NCI-H2081 (cell line): ENCODE measurements around the gene UTF1.
"Not testable (repeated sequence)": the region's sequence is repeated elsewhere in the genome, so short reads cannot be mapped to it uniquely, and the experiment has no call there.

Source experiments
- DNase-seq, 2 experiments: peaks; one replicate each; lab custom pipeline; 2025; lab: John Stamatoyannopoulos, UW

The UTF1 gene

DNA sequence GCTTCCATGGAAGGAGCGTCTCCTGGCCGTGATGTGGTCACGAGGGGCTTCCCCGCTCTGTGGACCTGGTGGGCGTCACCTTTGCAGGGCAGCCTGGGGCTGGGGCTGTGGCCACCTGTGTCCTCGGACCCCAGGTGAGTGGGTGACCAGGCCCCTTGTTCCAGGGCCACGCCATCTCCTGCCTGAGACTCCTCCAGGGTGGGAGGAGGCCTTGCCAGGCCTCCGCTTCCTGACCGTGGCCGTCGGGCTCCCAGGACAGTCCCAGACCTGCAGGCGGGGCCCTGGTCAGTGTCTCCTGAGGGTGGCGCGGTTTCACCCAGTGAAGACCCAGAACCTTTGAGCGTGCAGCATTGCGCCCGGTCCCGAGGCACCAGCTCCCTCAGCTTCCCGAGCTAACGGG, 20.4 kb upstream of the UTF1 start:
- no peak for DNase-seq

DNA sequence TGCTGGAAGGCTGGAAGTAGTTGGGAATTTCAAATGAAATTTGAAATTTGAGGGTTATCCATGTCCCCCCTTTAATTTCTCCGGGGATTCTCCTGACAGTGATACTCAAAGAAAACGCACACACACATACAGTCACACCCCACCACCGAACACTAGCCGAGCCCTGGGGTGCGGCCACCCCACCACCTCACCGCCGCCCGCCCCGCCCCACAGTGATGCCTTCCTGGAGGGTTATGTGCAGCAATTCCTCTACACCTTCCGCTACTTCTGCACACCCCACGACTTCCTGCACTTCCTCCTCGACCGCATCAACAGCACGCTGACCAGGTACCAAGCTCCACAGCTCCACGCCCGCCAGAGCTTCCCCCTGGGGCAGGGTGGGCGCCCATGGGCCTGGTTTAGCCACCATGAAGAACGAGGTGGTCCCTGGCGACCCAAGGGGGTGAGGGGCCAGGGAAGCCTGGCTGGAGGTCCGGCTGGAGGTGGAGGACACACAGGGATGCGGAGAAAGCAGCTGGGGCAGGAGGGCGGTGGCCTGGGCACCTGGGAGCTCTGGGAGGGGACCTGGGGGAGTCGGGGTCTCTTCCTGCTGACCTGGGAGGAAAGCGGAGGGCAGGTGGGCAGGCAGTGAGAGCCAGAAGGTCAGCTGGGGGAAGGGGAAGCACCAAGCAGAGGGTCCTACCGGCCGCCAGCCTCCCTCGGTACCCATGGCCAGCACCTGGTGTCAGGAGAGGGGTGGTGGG, 19.4 kb upstream of the UTF1 start:
- no peak for DNase-seq

DNA sequence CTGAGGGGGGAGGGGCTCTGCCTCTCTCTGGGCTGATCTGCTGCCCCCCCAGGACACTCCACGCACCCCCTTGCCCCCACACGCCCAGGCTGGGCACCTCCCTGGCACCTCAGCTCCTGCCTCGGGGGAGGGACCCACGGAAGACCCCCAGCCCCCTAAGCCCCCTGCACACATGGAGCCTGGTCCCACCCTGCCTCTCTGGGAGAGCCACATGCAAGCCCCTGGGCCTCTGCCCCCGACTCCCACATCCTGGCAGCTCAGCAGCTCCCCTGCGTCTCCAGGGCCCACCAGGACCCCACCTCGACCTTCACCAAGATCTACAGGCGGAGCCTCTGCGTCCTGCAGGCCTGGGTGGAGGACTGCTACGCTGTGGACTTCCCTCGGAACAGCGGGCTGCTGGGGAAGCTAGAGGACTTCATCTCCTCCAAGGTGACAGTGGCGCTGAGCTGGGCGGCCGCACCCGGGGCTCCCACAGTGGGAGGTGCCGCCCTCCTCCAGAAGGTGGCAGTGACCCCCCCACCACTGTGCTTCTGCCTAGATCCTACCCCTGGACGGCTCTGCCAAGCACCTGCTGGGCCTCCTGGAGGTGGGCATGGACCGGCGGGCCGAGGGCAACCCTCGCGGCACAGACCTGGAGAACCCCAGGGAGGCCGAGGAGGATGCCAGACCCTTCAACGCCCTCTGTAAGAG, 18.7 kb upstream of the UTF1 start:
- DNase-seq: no peak

DNA sequence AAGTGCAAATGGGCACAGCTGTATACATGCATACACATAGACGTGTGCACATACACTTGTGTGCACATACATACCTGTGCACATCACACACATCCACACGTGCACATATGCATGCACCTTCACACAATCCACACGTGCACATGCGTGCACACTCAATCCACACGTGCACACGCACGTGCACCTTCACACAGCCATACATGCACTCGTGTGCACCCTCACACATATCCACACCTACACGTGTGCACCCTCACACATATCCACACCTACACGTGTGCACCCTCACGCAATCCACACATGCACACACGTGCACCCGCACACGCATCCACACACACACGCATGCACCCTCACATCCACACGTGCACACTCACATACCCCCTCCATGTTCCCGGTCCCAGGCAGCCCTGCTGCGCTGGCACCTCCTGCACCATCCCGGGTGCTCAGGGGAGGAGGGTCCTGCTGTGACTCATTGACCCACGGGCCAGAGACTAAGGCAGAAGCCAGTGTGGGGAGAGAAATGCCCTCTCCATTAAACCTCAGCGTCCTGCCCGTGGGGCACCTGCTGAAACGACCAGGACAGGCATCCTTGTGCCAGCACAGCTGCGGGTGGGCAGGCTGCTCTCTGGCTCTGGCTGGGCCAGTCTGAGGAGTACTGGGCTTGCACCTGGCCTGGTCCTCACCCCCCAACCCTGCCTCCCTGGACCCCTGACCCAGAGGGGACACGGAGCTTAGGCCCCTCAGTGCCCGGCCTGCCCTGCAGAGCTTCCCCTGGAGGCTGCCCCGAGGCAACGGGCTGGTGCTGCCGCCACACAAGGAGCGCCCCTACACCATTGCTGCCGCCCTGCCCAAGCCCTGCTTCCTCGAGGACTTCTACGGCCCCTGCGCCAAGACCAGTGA, 17.8 kb upstream of the UTF1 start:
- no peak for DNase-seq

DNA sequence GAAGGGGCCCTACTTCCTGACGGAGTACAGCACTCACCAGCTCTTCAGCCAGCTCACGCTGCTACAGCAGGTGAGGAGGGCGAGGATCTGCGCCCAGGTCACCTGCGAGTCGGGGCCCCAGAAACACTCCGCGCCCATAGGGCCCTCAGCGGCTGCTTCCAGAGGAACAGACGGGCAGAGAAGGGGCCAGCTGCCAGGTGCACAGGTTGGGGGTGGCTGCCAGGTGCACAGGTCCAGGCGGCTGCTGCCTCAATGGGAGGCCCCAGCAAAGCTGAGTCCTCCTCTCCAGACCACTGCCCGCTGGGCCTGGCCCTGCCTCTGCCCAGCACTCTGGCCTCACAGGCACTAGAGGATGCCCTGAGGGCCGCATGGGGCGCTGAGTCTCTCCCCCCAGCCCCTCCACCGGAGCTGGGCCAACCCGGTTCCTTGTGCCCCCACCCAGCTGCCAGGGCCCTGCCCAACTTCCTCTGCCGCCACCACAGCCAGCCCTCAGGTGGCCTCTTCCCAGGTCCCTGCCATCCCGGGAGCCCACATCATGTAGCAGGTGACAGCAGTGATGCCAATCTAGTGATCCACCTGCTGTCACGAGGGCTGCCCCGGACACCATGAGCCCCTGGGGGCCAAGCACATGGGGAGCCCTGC, 17.0 kb upstream of the UTF1 start:
- DNase-seq: no peak

DNA sequence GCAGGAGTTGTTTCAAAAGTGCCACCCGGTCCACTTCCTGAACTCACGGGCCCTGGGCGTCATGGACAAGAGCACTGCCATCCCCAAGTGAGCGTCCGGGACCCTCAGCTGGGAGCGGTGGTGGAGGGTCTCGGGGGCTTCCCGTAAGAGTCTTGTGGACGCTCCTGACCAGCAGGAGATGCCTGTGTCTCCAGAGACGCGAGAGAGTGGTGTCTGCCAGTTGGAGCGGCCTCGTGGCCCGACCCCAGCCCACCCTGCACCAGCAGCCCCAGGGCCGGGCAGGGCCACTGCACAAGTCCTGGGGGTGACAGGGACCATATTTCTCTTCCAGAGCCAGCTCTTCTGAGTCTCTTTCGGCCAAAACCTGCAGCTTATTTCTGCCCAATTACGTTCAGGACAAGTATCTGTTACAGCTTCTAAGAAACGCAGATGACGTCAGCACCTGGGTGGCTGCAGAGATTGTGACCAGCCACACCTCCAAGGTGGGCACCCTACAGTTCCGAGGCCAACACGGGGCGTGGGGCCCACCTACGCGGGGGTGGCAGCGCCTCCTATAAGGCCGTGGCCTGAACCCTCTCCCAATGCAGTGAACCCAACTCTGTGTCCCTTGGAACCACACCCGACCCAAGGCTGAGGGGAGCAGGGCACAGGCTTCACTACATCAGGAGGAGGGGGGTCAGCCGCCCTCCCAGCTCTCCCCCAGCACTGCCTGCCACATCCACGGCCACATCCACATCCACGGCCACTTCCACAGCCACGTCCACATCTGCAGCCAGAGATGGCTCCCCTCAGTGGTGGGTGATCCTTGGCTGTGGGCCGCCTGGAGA, 16.2 kb upstream of the UTF1 start:
- no peak for DNase-seq

DNA sequence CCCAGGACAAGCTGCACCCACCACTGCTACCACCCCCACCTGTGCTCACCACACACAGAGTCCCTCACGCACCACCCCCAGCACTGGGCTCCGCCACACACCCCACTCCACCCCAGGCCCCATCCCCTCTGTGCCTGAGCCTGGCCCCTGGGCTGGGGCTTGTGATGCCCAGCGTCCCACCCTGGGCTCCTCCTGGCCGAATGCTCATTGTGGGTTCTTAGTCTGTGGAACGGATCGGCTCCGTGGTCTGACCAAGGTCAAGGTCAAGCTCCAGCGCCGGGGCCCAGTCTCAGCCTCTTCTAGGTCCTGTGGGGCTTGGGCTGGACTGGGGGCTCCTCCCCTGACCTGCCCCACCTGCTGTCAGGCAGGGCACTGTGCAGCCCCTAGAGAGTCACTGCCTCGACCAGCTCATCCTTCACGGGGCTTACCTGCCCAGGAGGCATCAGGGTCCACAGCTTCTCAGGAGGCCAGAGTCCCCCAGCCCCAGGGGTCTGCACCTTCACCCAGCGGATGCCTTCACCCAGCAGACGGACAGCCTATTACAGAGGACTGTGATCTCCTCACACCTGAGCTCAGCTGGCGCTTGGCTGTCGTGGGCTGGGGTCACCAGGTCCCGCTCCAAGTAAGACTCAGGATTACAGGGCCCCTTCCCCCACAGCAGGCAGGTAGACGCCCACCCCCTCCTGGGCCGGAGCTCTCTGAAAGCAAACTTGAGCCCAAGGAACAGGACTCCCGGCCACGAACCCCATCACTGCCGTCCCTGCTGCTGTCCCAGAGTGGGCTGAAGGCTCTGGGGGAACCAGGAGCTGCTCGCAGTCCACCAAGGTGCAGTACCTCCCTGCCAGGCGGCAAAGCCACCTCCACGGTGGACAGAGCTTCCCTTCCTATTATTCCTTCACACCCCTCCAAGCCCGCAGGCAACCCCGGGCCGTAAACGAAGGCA, 15.3 kb upstream of the UTF1 start:
- DNase-seq: no peak

DNA sequence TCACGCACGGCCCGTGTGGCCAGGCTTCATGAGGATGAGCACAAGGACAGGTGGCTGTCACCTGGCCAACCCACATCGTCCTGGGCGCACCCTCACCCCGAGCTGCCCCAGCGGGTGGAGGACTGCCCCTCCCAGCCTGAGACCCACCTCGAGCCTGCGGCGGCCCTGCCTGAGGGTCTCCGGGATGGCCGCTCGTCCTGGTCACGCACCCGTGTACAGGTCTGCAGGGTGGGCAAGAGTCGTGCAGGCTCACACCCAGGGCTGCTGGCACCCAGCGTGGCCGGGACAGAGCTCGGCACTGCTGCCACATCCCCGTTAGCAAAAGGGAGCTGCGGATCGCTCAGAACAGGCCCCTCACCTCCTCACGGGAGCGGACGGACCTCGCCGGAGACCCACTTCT, 14.4 kb upstream of the UTF1 start:
- no peak for DNase-seq

DNA sequence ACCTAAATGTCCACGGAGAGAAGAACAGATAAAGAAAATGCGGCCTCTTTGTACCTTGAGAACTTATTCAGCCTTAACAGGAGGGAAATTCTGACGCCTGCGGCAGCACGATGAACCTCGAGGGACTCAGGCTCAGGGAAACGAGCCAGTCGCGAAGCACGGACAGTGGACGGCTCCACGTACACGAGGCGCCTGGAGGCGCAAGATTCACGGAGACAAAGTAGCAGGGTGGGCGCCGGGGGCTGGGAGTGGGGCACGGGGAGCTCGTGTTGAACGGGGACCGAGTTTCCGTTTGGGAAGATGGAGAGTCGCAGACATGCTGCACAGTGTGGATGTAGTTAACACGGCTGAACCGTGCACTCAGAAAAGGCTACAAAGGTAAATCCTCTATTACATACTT, 13.2 kb upstream of the UTF1 start:
- no peak for DNase-seq

DNA sequence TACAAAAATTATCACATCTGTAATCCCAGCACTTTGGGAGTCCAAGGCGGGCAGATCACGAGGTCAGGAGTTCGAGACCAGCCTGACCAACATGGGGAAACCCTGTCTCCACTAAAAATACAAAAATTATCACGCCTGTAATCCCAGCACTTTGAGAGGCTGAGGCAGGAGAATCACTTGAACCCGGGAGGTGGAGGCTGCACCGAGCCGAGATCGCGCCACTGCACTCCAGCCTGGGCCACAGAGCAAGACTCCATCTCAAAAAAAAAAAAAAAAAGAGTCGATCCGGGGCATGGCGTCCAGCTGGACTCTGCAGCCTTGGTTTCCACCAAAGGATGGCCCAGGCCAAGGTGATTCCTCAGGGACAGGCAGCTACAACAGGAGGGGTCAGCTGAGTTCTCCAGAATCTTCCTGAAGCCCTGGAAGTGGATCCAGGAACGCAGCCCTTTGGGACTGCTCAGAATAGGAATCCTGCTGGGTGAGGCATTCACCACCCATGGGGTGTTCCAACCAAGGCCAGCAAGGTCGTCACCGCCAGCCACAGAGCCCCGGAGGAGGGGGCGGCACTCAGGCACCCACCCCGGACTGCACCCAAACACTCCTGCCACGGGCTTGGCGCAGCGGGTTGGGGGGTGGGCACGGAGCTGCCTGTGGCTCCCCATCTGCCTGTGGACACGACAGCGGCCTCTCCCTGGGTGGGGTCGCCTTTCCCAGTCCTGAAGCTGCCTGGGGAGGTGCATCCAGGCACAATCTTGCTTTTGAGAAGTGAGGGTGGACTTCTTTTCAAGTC, 12.0 kb upstream of the UTF1 start:
- DNase-seq: no peak

DNA sequence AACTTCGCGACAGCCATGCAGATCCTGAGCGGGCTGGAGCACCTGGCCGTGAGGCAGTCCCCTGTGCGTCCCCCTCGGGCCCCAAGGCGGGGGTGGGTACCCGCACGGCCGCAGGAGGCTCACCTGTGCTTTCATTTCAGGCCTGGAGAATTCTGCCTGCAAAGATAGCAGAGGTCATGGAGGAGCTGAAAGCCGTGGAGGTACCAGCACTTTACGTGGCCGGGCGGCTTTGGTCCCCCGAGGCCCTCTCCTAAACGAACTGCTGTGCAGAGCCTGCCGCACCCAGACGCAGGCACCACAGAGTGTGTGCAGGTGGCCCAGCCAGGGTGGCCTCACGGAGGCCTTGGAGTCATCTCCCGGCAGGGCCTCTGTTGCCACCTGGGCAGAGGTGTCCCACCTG, 11.1 kb upstream of the UTF1 start:
- DNase-seq: no peak

DNA sequence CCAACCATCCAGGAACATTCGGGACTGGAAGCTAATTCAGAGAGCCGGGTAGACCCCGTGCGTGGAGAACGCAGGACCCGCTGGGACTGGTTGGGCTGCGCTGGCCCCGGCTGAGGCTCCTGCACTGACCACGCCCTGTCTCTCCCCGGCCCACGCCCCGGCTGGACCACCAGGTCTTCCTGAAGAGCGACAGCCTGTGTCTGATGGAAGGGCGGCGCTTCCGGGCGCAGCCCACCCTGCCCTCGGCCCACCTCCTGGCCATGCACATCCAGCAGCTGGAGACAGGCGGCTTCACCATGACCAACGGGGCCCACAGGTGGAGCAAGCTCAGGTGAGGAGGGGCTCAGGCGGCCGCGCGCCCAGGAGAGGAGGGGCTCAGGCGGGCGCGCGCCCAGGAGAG, 10.2 kb upstream of the UTF1 start:
- DNase-seq: no peak

DNA sequence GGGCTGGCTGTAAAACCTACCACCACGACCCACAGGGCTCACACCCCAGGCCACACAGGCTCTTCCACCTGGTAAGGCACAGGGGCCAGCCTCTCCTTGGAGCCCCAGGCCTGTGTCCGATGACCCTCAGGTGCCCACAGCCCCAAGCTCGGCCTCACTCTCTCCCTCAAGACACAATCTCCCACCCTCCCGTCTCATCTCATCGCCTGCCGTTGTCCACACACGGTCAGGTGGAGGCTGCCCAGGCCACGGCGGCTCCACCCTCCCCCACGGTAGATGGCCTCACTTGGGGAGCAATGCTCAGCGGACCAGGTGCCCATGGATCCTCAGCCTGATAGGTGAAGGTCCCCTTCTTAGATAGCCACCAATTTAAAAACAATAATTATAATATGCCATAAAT, 8.7 kb upstream of the UTF1 start:
- no peak for DNase-seq

DNA sequence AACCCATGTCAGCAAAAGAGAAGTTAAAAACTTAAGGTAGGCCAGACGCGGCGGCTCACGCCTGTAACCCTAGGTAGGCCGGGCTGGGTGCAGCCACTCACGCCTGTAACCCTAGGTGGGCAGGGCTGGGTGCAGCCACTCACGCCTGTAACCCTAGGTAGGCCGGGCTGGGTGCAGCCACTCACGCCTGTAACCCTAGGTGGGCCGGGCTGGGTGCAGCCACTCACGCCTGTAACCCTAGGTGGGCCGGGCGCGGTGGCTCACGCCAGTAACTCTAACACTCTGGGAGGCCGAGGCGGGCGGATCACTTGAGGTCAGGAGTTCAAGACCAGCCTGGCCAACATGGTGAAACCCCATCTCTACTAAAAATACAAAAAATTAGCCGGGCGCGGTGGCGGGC, 8.3 kb upstream of the UTF1 start:
- DNase-seq: not testable (repeated sequence)

DNA sequence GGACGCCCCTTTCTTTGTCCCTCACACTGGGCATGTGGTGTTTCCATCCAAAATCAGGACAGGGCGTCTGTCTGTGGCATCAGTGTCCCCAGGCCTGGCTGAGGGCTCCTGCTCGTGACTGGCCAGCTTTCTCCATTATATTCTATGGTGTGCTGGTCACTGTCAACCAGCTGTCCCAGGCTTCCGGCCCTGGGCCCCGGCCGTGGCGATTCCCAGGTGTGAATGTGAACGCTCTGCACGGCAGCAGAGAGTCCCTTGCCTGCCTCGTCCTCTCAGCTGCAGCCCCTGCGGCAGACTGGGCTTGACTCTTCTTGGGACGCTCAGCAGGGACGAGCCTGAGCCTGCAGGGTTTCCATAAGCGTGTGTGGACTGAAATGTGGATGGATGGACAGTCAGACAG, 5.9 kb upstream of the UTF1 start:
- no peak for DNase-seq

DNA sequence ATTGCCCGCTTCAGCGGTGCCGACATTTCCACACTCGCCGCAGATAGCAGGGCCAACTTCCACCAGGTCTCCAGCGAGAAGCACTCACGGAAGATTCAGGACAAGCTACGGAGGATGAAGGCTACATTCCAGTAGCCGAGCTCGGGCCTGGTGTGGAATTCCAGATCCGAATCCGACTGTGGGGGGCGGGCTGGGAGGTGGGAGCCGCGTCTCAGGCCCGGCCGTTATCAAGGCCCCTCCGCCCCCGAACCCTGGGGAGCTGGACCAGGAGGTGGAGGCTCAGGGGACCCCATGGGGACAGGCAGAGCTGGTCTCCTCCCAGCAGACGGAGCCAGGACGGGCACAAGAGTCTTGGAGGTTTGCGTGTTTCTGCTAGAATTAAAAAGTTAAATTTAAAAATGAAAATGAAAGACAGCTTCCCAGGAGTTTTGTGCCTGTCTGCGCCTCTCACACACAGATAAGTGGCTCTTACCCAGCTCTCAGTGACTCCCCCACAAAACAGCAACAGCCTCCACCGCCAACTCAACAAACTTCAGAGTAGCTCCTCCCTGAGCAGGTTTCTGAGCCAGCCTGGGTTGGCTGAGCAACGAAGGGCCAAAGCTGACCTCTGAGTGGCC, 5.2 kb upstream of the UTF1 start:
- no peak for DNase-seq

DNA sequence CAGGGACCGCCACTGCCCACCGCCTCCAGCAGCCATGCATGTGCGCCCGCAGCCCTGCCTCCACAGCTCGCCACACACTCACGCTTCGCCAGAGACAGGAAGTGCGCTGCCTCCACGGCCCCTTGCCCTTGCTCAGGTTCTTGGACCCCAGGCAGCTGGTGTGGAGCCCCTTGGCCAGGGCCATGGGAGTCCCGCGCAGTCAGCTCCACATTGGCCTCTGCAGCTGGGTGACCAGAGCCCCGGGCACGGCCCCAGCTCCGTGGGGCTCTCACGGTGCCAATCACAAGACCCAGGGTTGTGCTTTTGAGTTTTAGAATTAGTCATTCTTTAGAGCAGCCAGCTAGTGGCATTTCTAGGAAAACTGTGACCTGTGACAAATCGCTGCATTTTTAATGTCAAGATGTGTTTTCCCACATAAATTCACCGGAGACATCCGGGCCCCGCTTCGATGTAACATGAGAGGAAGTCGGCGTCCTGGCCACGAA, 4.3 kb upstream of the UTF1 start:
- no peak for DNase-seq

DNA sequence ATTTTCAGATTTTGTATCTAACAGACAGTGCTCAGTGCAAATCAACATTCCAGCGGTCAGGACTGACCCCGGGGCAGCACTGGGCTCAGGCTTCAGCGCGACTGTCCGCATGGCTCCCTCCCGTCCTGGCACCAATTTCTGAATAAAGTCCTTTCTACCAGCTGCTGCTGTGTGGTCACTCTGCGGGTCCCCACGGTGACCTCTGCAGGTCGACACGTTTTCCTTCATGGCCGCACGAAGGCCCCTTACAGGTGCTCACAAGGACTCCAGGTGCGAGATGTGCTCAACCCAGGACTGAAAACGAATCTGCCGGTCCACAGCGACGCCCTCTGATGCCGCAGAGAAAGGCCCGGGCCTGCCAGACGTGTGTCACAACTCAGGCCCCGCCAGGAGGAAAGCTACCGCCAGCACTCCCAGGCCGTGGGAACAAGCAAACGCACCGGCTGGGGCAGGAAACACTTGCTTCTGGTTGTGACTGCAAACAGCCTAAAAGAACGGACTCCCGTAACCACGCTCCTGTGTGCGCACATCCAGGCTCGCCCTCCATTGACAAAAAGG, 3.7 kb upstream of the UTF1 start:
- no peak for DNase-seq

DNA sequence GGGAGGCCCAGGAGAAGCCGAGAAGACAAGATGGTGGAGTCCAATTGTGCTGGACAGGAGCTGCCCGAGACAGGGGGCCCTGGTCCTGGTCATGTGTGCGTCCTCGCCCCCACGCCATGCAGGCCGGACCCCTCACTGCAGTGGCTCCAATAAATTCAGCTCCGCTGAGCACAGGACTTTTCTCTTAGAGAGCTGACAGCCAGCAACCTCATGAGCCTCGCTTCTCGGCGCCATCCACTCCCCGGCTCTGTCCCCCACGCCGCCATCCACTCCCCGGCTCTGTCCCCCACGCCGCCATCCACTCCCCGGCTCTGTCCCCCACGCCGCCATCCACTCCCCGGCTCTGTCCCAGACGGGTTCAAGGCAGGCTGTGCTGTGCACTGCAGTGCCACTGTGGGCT, 2.8 kb upstream of the UTF1 start:
- DNase-seq: no peak
